NK-92 (cell line): ENCODE results near the gene RFX4.

Experiments
- DNase-seq: peaks from one replicate; lab custom pipeline; 2025; ENCODE audit not compliant: unreplicated experiment; lab: John Stamatoyannopoulos, UW

The RFX4 gene

GRCh38 chr12:106582641-106583230 is at the start of gene RFX4:
TSS of gene RFX4 (plus strand) at chr12:106583004. CDS start at chr12:106583321, 317 bp downstream.
- no peak for DNase-seq

- no peak for DNase-seq
These were observed 41.6 kb upstream of the RFX4 start for GRCh38 chr12:106541201-106541600.

- DNase-seq, result no peak
These were observed 31.4 kb upstream of the RFX4 start for GRCh38 chr12:106551410-106551809.

- DNase-seq, result no peak
These were observed 30.6 kb upstream of the RFX4 start for GRCh38 chr12:106552228-106552627.

GRCh38 chr12:106564678-106565329 is 18.0 kb upstream of the RFX4 start:
- no peak for DNase-seq

GRCh38 chr12:106566771-106567170 is 16.0 kb upstream of the RFX4 start:
- no peak for DNase-seq

- no peak for DNase-seq
These were observed 9.6 kb upstream of the RFX4 start for GRCh38 chr12:106573239-106573638.

GRCh38 chr12:106576848-106577247 is 6.0 kb upstream of the RFX4 start:
- no peak for DNase-seq

- DNase-seq, result no peak
These were observed 1.9 kb upstream of the RFX4 start for GRCh38 chr12:106580671-106581508.

GRCh38 chr12:106581543-106582248 is 1.1 kb upstream of the RFX4 start:
- no peak for DNase-seq

- DNase-seq, result no peak
These were observed 584 bp upstream of the RFX4 start for GRCh38 chr12:106582249-106582591.

GRCh38 chr12:106583242-106584103 is 669 bp downstream of the RFX4 start:
- DNase-seq, result no peak

GRCh38 chr12:106584104-106585064 is 1.6 kb downstream of the RFX4 start:
- no peak for DNase-seq

GRCh38 chr12:106585105-106585520 is 2.3 kb downstream of the RFX4 start:
- no peak for DNase-seq

GRCh38 chr12:106585521-106586277 is 2.9 kb downstream of the RFX4 start:
- DNase-seq, result no peak

GRCh38 chr12:106586278-106586802 is 3.5 kb downstream of the RFX4 start:
- DNase-seq, result no peak

- no peak for DNase-seq
These were observed 4.2 kb downstream of the RFX4 start for GRCh38 chr12:106586803-106587684.
